GM12865 (cell line): Measurements from ENCODE around the gene MAGEA2B.
"Not testable (repeated sequence)": the region's sequence is repeated elsewhere in the genome, so short reads cannot be mapped to it uniquely, and the experiment has no call there.

ENCODE experiments used
- DNase-seq: peaks from one replicate; pipeline ENCODE4 v3.0.0; 2010; ENCODE audit warnings: low read depth
- H3K4me3 ChIP-seq: 2 replicates; pipeline ENCODE4 v1.5.1; 2011; ENCODE audit warnings: mild to moderate bottlenecking, low read depth, low read length, control low read depth
- CTCF ChIP-seq: IDR thresholded peaks from 2 replicates; pipeline ENCODE4 v1.5.1; 2011; ENCODE audit warnings: low read length, control low read depth, low read depth, inconsistent platforms; ENCODE audit not compliant: insufficient read depth; ENCODE audit errors: missing control alignments

Gene MAGEA2B

GRCh38 chrX:152735101-152735500 is 20.7 kb downstream of the MAGEA2B start:
- no peak overlapping the region for H3K4me3 ChIP-seq
- no peak for TF ChIP-seq CTCF
- DNase-seq: no peak

- H3K4me3 ChIP-seq: no peak overlapping the region
- DNase-seq: no peak
- TF ChIP-seq CTCF: no peak
These were observed 21.6 kb downstream of the MAGEA2B start for GRCh38 chrX:152735860-152736511.

- H3K4me3 ChIP-seq, DNase-seq: not testable (repeated sequence)
These were observed 22.1 kb downstream of the MAGEA2B start for GRCh38 chrX:152736528-152736927.

GRCh38 chrX:152738560-152738959 is 24.1 kb downstream of the MAGEA2B start:
- DNase-seq: no peak
- H3K4me3 ChIP-seq: no peak overlapping the region
- no peak for TF ChIP-seq CTCF

- not testable (repeated sequence) for DNase-seq, H3K4me3 ChIP-seq
These were observed 39.5 kb downstream of the MAGEA2B start, which contains the start of gene MAGEA2 for GRCh38 chrX:152753686-152754650. TSS of gene MAGEA2 (minus strand) at chrX:152753842. CDS start at chrX:152751363, 2,479 bp downstream.

- H3K4me3 ChIP-seq, DNase-seq: not testable (repeated sequence)
These were observed 40.4 kb downstream of the MAGEA2B start for GRCh38 chrX:152754871-152755270.

- not testable (repeated sequence) for H3K4me3 ChIP-seq, DNase-seq
These were observed 44.5 kb downstream of the MAGEA2B start, which contains the start of gene CSAG3 for GRCh38 chrX:152758918-152759317. TSS of gene CSAG3 (plus strand) at chrX:152759218.

- H3K4me3 ChIP-seq, DNase-seq: not testable (repeated sequence)
These were observed 45.1 kb downstream of the MAGEA2B start for GRCh38 chrX:152759544-152759943.

- not testable (repeated sequence) for DNase-seq, H3K4me3 ChIP-seq
These were observed 47.2 kb downstream of the MAGEA2B start for GRCh38 chrX:152761582-152761981.

- H3K4me3 ChIP-seq, DNase-seq: not testable (repeated sequence)
These were observed 52.1 kb downstream of the MAGEA2B start for GRCh38 chrX:152766562-152766961.
